WTC11 (cell line): ENCODE results near the gene IL10RB.

Experiments
- ATF3 ChIP-seq: sonication (generic); formaldehyde crosslinking; conservative IDR thresholded peaks from 2 replicates; pipeline ENCODE4 v1.8.1; 2022; ENCODE audit warnings: mild to moderate bottlenecking, missing genetic modification reagents
- CDX4 ChIP-seq: fragments of 250-450 bp; sonication (Bioruptor Pico); IDR thresholded peaks from 2 replicates; pipeline ENCODE4 v1.9.0; 2021; ENCODE audit warnings: moderate library complexity, mild to moderate bottlenecking, inconsistent platforms, borderline replicate concordance
- CTCF ChIP-seq: fragments of 200-600 bp; IDR thresholded peaks from 2 replicates; pipeline ENCODE4 v1.8.0; 2022; ENCODE audit warnings: antibody characterized with exemption
- KAT7 ChIP-seq: sonication (generic); formaldehyde crosslinking; IDR thresholded peaks from 2 replicates; pipeline ENCODE4 v1.8.1; 2023; ENCODE audit warnings: missing genetic modification reagents, mild to moderate bottlenecking, borderline replicate concordance
- NR2C2 ChIP-seq: sonication (generic); formaldehyde crosslinking; IDR thresholded peaks from 2 replicates; pipeline ENCODE4 v1.8.0; 2022; ENCODE audit warnings: mild to moderate bottlenecking, missing genetic modification reagents
- RELA ChIP-seq: sonication (generic); formaldehyde crosslinking; IDR thresholded peaks from 2 replicates; pipeline ENCODE4 v1.8.1; 2022; ENCODE audit warnings: missing genetic modification reagents, mild to moderate bottlenecking, borderline replicate concordance
- TEAD4 ChIP-seq: sonication (generic); formaldehyde crosslinking; IDR thresholded peaks from 2 replicates; pipeline ENCODE4 v1.8.0; 2022; ENCODE audit warnings: mild to moderate bottlenecking, missing genetic modification reagents
- USF1 ChIP-seq: sonication (generic); formaldehyde crosslinking; IDR thresholded peaks from 2 replicates; pipeline ENCODE4 v1.8.0; 2022; ENCODE audit warnings: mild to moderate bottlenecking, missing genetic modification reagents
- ZNF263 ChIP-seq: sonication (generic); formaldehyde crosslinking; IDR thresholded peaks from 2 replicates; pipeline ENCODE4 v1.8.1; 2022; ENCODE audit warnings: low read depth, mild to moderate bottlenecking, moderate library complexity, missing genetic modification reagents
- ZNF317 ChIP-seq: sonication (generic); formaldehyde crosslinking; IDR thresholded peaks from 2 replicates; pipeline ENCODE4 v1.8.1; 2023; ENCODE audit warnings: low read depth, mild to moderate bottlenecking, moderate library complexity, missing genetic modification reagents, borderline replicate concordance
- ZNF671 ChIP-seq: fragments of 250-450 bp; sonication (Bioruptor Pico); IDR thresholded peaks from 2 replicates; pipeline ENCODE4 v1.8.0; 2021; ENCODE audit warnings: mild to moderate bottlenecking

- TF ChIP-seq CTCF: no peak
- TF ChIP-seq TEAD4 (CRISPR knock-in tag): no peak
- TF ChIP-seq RELA: no peak
- TF ChIP-seq CDX4: no peak
- no peak for TF ChIP-seq ATF3
- no peak for TF ChIP-seq ZNF263
- TF ChIP-seq ZNF671: no peak
- TF ChIP-seq NR2C2 (CRISPR knock-in tag): no peak
- TF ChIP-seq USF1 (CRISPR knock-in tag): no peak
- no peak for TF ChIP-seq ZNF317 (CRISPR knock-in tag)
- TF ChIP-seq KAT7: no peak
These were observed 4.8 kb downstream of the IL10RB start for GRCh38 chr21:33270986-33271385.
